Progenitor cell of endocrine pancreas (in vitro differentiated cells): ENCODE measurements around the gene ADSL. TPM values are rescaled to one million over a fixed set of nuclear protein-coding genes. Genes with fewer than 3 reads are reported as not detected.

Experiments used
- DNase-seq: peaks from one replicate; pipeline ENCODE4 v3.0.0; 2021; ENCODE audit warnings: low spot score; ENCODE audit not compliant: unreplicated experiment
- H3K27ac Mint-ChIP-seq: 2 replicates; pipeline ENCODE4 v1.8.0; 2021; ENCODE audit warnings: mild to moderate bottlenecking, moderate library complexity, mixed read lengths
- H3K27me3 Mint-ChIP-seq: 2 replicates; pipeline ENCODE4 v1.8.0; 2021; ENCODE audit warnings: mixed read lengths
- H3K36me3 Mint-ChIP-seq: 2 replicates; pipeline ENCODE4 v1.8.0; 2022; ENCODE audit warnings: mixed read lengths; ENCODE audit not compliant: insufficient read depth
- H3K4me1 Mint-ChIP-seq: 2 replicates; pipeline ENCODE4 v1.8.0; 2021; ENCODE audit warnings: low read depth, mixed read lengths
- H3K4me3 Mint-ChIP-seq: 2 replicates; pipeline ENCODE4 v1.8.0; 2021; ENCODE audit warnings: low read depth, mild to moderate bottlenecking, moderate library complexity, mixed read lengths
- H3K9me3 Mint-ChIP-seq: 2 replicates; pipeline ENCODE4 v1.8.0; 2021; ENCODE audit warnings: low read depth, mixed read lengths
- total RNA-seq: library from RNA; stranded (reverse); gene quantifications from 2 replicates; pipeline ENCODE4 v1.2.1, GENCODE V29; 2021
- TF ChIP-seq, protein P1 (sequence below): fragments of 200-600 bp; sonication (generic); IDR thresholded peaks from one replicate; pipeline ENCODE4 v1.5.0; 2021; ENCODE audit warnings: antibody characterized with exemption, mild to moderate bottlenecking; ENCODE audit not compliant: unreplicated experiment

The ADSL gene
- total RNA-seq, 1 donor from 2014 or later, result 85.0 TPM

- peak overlapping the region; percentile 21 for H3K27ac Mint-ChIP-seq
These were observed 49.3 kb downstream of the ADSL start for GRCh38 chr22:40395607-40396006.

GRCh38 chr22:40396882-40397281 is 50.6 kb downstream of the ADSL start:
- Mint-ChIP-seq H3K27ac (peak overlapping the region; percentile 76), H3K4me3 (peak overlapping the region; percentile 49)

More at GRCh38 chr22:40395607-40396006, 49.3 kb downstream of the ADSL start:
- Mint-ChIP-seq H3K36me3 (peaks cover 3% of the 10 kb centered on the region), H3K4me1 (peaks cover 20% of the 10 kb centered on the region), H3K9me3 (no peaks in the 10 kb centered on the region), H3K4me3 (no peak overlapping the region), H3K27me3 (no peaks in the 10 kb centered on the region)
- TF ChIP-seq, protein P1, sequence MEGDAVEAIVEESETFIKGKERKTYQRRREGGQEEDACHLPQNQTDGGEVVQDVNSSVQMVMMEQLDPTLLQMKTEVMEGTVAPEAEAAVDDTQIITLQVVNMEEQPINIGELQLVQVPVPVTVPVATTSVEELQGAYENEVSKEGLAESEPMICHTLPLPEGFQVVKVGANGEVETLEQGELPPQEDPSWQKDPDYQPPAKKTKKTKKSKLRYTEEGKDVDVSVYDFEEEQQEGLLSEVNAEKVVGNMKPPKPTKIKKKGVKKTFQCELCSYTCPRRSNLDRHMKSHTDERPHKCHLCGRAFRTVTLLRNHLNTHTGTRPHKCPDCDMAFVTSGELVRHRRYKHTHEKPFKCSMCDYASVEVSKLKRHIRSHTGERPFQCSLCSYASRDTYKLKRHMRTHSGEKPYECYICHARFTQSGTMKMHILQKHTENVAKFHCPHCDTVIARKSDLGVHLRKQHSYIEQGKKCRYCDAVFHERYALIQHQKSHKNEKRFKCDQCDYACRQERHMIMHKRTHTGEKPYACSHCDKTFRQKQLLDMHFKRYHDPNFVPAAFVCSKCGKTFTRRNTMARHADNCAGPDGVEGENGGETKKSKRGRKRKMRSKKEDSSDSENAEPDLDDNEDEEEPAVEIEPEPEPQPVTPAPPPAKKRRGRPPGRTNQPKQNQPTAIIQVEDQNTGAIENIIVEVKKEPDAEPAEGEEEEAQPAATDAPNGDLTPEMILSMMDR, result no peak
- no peak for DNase-seq

DNA sequence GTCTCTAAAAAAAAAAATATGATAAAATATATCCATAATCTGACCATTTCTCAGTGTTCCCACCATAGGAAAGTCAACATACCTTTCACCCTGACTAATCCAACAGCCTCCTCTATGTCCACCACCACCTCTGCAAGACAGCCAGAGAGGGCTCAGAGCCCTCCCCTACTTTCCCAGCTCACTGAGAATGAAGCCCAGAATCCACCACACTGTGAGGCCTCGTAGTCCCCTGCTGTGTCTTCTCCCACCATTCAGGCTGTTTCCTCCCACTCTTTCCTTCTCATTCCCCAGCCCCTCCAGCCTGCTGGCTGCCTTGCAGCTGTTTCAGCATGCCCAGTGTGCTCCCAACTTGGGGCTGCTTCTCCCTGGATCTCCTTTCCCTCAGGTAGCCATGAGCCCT is 51.1 kb downstream of the ADSL start:
- Mint-ChIP-seq H3K4me3 (no peak overlapping the region), H3K36me3 (peaks cover 8% of the 10 kb centered on the region), H3K27me3 (no peaks in the 10 kb centered on the region), H3K4me1 (peaks cover 16% of the 10 kb centered on the region), H3K27ac (peak overlapping the region; percentile 96), H3K9me3 (no peaks in the 10 kb centered on the region)
- DNase-seq, result no peak
- TF ChIP-seq, protein P1, result no peak

More at GRCh38 chr22:40396882-40397281, 50.6 kb downstream of the ADSL start:
- peak; percentile 35 for DNase-seq
- no peaks in the 10 kb centered on the region for H3K27me3 Mint-ChIP-seq
- H3K4me1 Mint-ChIP-seq, result peaks cover 20% of the 10 kb centered on the region
- TF ChIP-seq, protein P1, result no peak
- peaks cover 5% of the 10 kb centered on the region for H3K36me3 Mint-ChIP-seq
- no peaks in the 10 kb centered on the region for H3K9me3 Mint-ChIP-seq

DNA sequence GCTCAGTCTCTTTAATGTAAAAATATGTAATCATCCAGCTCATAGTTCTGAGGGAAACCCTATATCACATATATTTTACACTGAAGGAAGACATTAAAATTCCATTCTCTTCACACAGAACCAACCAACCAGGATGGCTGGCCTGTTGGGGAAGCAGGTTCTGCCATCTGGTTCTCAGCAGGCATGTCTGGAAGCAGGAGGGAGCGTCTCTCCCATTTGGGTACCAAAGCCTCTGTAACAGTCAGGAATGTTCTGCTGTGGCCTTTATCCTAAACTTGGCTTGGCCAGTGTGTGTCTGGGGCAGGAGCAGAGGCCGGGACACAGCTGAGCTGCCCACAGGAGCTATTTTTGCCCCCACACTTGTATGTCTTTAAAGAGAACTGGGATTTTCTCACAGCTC is 53.3 kb downstream of the ADSL start:
- no peak for DNase-seq
- H3K36me3 Mint-ChIP-seq, result peaks cover 20% of the 10 kb centered on the region
- no peaks in the 10 kb centered on the region for H3K27me3 Mint-ChIP-seq
- TF ChIP-seq, protein P1, result no peak
- H3K4me1 Mint-ChIP-seq, result peaks cover 14% of the 10 kb centered on the region
- no peak overlapping the region for H3K27ac Mint-ChIP-seq
- H3K4me3 Mint-ChIP-seq, result no peak overlapping the region
- no peaks in the 10 kb centered on the region for H3K9me3 Mint-ChIP-seq

- Mint-ChIP-seq H3K4me1 (peaks cover 14% of the 10 kb centered on the region), H3K27ac (no peak overlapping the region), H3K9me3 (no peaks in the 10 kb centered on the region), H3K4me3 (no peak overlapping the region), H3K27me3 (no peaks in the 10 kb centered on the region), H3K36me3 (peaks cover 20% of the 10 kb centered on the region)
- DNase-seq, result no peak
- TF ChIP-seq, protein P1, result no peak
These were observed 53.9 kb downstream of the ADSL start for GRCh38 chr22:40400159-40400558.
